DND-41 (cell line): ENCODE measurements around the gene CLVS2.
A peak's percentile ranks its signal among the peaks of the same experiment; 100 is the strongest.

Source experiments
- ATAC-seq: fragments of 200-7000 bp; cut with Tn5 transposase; 3 replicates; pipeline ENCODE4 v1.9.1; 2021; ENCODE audit warnings: low read depth; ENCODE audit not compliant: insufficient read depth
- DNase-seq: peaks from one replicate; pipeline ENCODE4 v3.0.0-alpha.2; 2020
- H2AFZ ChIP-seq: 2 replicates; pipeline ENCODE4 v1.6.0; 2012; ENCODE audit warnings: low read depth, low read length
- H3K27ac ChIP-seq: 2 replicates; pipeline ENCODE4 v1.5.1; 2012; ENCODE audit warnings: low read length, inconsistent platforms
- H3K27me3 ChIP-seq: fragments of 200-600 bp; sonication (generic); 2 replicates; pipeline ENCODE4 v1.6.0; 2012; ENCODE audit warnings: low read length, mild to moderate bottlenecking, inconsistent platforms; ENCODE audit not compliant: insufficient read depth, poor library complexity
- H3K36me3 ChIP-seq: 2 replicates; pipeline ENCODE4 v1.5.1; 2012; ENCODE audit warnings: low read length, inconsistent platforms; ENCODE audit not compliant: insufficient read depth
- H3K4me1 ChIP-seq: 2 replicates; pipeline ENCODE4 v1.5.1; 2012; ENCODE audit warnings: mild to moderate bottlenecking, low read length; ENCODE audit not compliant: insufficient read depth
- H3K4me2 ChIP-seq: 2 replicates; pipeline ENCODE4 v1.6.0; 2012; ENCODE audit warnings: mild to moderate bottlenecking, moderate library complexity, low read length, inconsistent platforms; ENCODE audit not compliant: insufficient read depth
- H3K4me3 ChIP-seq, 2 experiments: fragments of 200-600 bp in 1 of 2; shearing (Covaris generic) in 1 of 2; 2 replicates each; pipeline ENCODE4 v1.5.1; 2012 to 2016; ENCODE audit warnings: inconsistent platforms in 2 of 2, low read length in 2 of 2, mild to moderate bottlenecking in 2 of 2, low read depth in 1 of 2, moderate library complexity in 1 of 2
- H3K79me2 ChIP-seq: 2 replicates; pipeline ENCODE4 v1.6.0; 2012; ENCODE audit warnings: low read length, inconsistent platforms; ENCODE audit not compliant: insufficient read depth
- H3K9ac ChIP-seq: 2 replicates; pipeline ENCODE4 v1.6.0; 2012; ENCODE audit warnings: low read depth, mild to moderate bottlenecking, inconsistent platforms, low read length, moderate library complexity
- H3K9me3 ChIP-seq: 2 replicates; pipeline ENCODE4 v1.5.1; 2012; ENCODE audit warnings: low read length, moderate library complexity, mild to moderate bottlenecking, inconsistent platforms; ENCODE audit not compliant: insufficient read depth, severe bottlenecking
- H4K20me1 ChIP-seq: 2 replicates; pipeline ENCODE4 v1.6.0; 2012; ENCODE audit warnings: low read length; ENCODE audit not compliant: insufficient read depth
- EZH2 ChIP-seq: IDR thresholded peaks from 3 replicates; pipeline ENCODE4 v1.6.1; 2012; ENCODE audit warnings: borderline replicate concordance, low read depth, mild to moderate bottlenecking, moderate library complexity, low read length, inconsistent platforms; ENCODE audit not compliant: severe bottlenecking
- TF ChIP-seq, protein P1 (sequence below): IDR thresholded peaks from 2 replicates; pipeline ENCODE4 v1.5.1; 2012; ENCODE audit warnings: borderline replicate concordance, low read length, moderate library complexity, mild to moderate bottlenecking; ENCODE audit not compliant: poor library complexity, severe bottlenecking; ENCODE audit errors: extremely low read depth

Gene CLVS2

DNA sequence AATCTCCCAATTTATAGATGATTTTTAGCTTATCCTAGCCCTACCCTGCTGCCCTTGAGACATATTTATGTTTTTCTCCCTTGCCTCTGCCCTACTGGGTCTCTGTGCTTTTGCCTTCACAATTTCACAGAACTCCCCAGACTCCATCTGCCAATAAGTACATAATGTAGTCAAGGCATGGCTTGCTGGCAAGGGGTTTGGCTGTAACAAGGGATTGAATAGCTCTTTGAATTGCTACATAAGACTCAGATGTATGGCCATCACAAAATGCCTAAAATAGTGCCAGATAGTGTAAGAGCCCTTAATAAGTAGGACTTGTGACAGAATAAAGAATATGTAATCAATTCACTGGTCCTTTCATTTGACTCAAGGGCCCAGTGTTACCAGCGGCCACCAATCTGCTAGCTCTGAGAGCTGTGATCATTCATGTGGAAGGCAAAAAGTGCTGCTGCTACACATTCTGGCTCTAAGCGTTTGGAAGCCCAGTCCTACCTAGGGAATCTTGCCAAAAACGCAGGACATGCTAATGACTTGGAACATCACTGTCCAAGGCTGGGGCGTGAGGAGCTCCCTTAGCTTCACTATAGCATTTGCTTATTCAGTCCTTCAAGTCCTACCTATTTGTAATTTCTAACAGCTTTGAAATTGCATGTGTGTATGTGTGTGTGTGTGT lies 20.5 kb downstream of the CLVS2 start:
- no peak overlapping the region for H2AFZ ChIP-seq
- H3K9ac ChIP-seq = no peak overlapping the region
- H3K4me2 ChIP-seq = no peak overlapping the region
- no peak overlapping the region for H3K4me3 ChIP-seq
- H3K79me2 ChIP-seq = no peaks in the 10 kb centered on the region
- ATAC-seq (no peak), DNase-seq (no peak)
- no peaks in the 10 kb centered on the region for H4K20me1 ChIP-seq
- H3K36me3 ChIP-seq = no peaks in the 10 kb centered on the region
- no peaks in the 10 kb centered on the region for H3K9me3 ChIP-seq
- TF ChIP-seq, protein P1, sequence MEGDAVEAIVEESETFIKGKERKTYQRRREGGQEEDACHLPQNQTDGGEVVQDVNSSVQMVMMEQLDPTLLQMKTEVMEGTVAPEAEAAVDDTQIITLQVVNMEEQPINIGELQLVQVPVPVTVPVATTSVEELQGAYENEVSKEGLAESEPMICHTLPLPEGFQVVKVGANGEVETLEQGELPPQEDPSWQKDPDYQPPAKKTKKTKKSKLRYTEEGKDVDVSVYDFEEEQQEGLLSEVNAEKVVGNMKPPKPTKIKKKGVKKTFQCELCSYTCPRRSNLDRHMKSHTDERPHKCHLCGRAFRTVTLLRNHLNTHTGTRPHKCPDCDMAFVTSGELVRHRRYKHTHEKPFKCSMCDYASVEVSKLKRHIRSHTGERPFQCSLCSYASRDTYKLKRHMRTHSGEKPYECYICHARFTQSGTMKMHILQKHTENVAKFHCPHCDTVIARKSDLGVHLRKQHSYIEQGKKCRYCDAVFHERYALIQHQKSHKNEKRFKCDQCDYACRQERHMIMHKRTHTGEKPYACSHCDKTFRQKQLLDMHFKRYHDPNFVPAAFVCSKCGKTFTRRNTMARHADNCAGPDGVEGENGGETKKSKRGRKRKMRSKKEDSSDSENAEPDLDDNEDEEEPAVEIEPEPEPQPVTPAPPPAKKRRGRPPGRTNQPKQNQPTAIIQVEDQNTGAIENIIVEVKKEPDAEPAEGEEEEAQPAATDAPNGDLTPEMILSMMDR = no peak
- H3K27me3 ChIP-seq = no peaks in the 10 kb centered on the region
- no peaks in the 10 kb centered on the region for H3K4me1 ChIP-seq
- H3K27ac ChIP-seq = no peak overlapping the region

- Histone ChIP-seq H3K27ac (no peak overlapping the region), H3K4me3 (no peak overlapping the region), H3K4me1 (no peaks in the 10 kb centered on the region), H3K27me3 (no peaks in the 10 kb centered on the region), H3K79me2 (no peaks in the 10 kb centered on the region), H2AFZ (no peak overlapping the region), H3K9ac (no peak overlapping the region), H3K9me3 (no peaks in the 10 kb centered on the region), H4K20me1 (no peaks in the 10 kb centered on the region), H3K4me2 (no peak overlapping the region), H3K36me3 (no peaks in the 10 kb centered on the region)
- ATAC-seq (no peak), DNase-seq (no peak)
- TF ChIP-seq, protein P1 = no peak
- no peak for TF ChIP-seq EZH2
These were observed 21.2 kb downstream of the CLVS2 start for GRCh38 chr6:123017104-123017682.

DNA sequence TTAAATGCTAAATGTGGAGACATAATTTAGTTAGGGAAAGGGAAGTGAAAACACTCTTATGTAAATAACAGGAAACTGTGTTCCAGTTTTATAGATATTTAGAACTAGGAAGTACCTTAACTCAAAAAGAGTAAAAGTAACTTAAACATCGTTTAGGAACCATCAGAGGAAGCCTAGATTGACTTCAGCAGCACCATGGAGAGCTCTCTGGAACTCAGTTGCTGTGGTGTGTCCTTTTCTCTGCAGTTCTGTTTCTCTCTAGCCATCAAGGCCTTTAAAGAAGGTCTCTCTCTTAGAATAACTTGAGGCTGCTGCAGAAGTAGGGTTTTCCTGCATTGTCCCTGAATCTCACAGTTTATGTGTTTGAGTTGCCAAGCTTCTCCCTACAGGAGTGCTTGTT lies 26.9 kb downstream of the CLVS2 start:
- H3K27ac ChIP-seq = no peak overlapping the region
- no peaks in the 10 kb centered on the region for H3K36me3 ChIP-seq
- no peak overlapping the region for H3K4me3 ChIP-seq
- ATAC-seq (peak; percentile 81), DNase-seq (peak; percentile 50)
- H3K4me2 ChIP-seq = no peak overlapping the region
- H3K27me3 ChIP-seq = no peaks in the 10 kb centered on the region
- no peak overlapping the region for H3K9ac ChIP-seq
- H4K20me1 ChIP-seq = no peaks in the 10 kb centered on the region
- H3K4me1 ChIP-seq = no peaks in the 10 kb centered on the region
- TF ChIP-seq EZH2 = no peak
- TF ChIP-seq, protein P1 = no peak
- no peak overlapping the region for H2AFZ ChIP-seq
- H3K79me2 ChIP-seq = no peaks in the 10 kb centered on the region
- H3K9me3 ChIP-seq = no peaks in the 10 kb centered on the region

DNA sequence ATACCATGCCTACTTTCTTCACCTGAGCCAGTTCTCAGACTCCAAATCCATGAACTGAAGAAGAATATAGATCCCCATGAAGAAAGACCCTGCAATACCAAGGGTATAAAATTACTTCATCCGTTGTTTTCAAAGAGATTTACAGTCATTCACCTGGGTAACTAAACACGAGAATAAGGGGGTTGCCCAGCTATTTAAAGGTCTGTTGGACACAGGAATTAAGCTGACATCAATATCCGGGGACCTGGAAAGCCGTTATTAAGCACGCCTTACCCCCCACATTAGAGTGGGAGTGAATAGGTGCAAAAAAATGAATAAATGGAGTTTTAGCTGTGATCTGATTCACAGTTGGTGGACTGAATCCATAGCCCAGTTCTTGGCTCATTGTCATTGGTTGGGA lies 28.9 kb downstream of the CLVS2 start:
- Histone ChIP-seq H3K9ac (no peak overlapping the region), H3K27me3 (no peaks in the 10 kb centered on the region), H3K9me3 (no peaks in the 10 kb centered on the region), H3K4me2 (no peak overlapping the region), H3K36me3 (no peaks in the 10 kb centered on the region), H4K20me1 (no peaks in the 10 kb centered on the region), H3K27ac (no peak overlapping the region), H3K4me1 (no peaks in the 10 kb centered on the region), H2AFZ (no peak overlapping the region), H3K79me2 (no peaks in the 10 kb centered on the region), H3K4me3 (no peak overlapping the region)
- DNase-seq (no peak), ATAC-seq (no peak)
- TF ChIP-seq EZH2 = no peak
- TF ChIP-seq, protein P1 = no peak
